Measurements from ENCODE around the gene IL17REL.
"Not testable (repeated sequence)": the region's sequence is repeated elsewhere in the genome, so short reads cannot be mapped to it uniquely, and the experiment has no call there.

The IL17REL gene

GRCh38 chr22:49983148-49984042 lies 29.2 kb downstream of the IL17REL start:
- no peak for DNase-seq

- DNase-seq: not testable (repeated sequence)
Observed at GRCh38 chr22:49981799-49982198, 30.8 kb downstream of the IL17REL start.

- DNase-seq: no peak
Observed at GRCh38 chr22:49979587-49980264, 32.8 kb downstream of the IL17REL start.

- DNase-seq: no peak
Observed at GRCh38 chr22:49977578-49977977, 35.0 kb downstream of the IL17REL start.

GRCh38 chr22:49976439-49977175 lies 36.0 kb downstream of the IL17REL start:
- peak; percentile 55 for DNase-seq

- DNase-seq: peak; percentile 54
Observed at GRCh38 chr22:49975543-49976389, 36.8 kb downstream of the IL17REL start.

GRCh38 chr22:49973018-49973961 lies 39.3 kb downstream of the IL17REL start:
- no peak for DNase-seq

GRCh38 chr22:49972163-49973017 lies 40.2 kb downstream of the IL17REL start:
- DNase-seq: peak; percentile 23

- DNase-seq: peak; percentile 81
Observed at GRCh38 chr22:49971232-49972162, 41.1 kb downstream of the IL17REL start.

- DNase-seq: peak; percentile 97
Observed at GRCh38 chr22:49970528-49971231, 41.9 kb downstream of the IL17REL start.

- DNase-seq: peak; percentile 5
Observed at GRCh38 chr22:49969751-49970527, 42.6 kb downstream of the IL17REL start.

GRCh38 chr22:49968831-49969661 lies 43.5 kb downstream of the IL17REL start:
- peak; percentile 1 for DNase-seq

GRCh38 chr22:49968313-49968830 lies 44.2 kb downstream of the IL17REL start:
- DNase-seq: peak; percentile 6

GRCh38 chr22:49967706-49968208 lies 44.8 kb downstream of the IL17REL start:
- peak; percentile 10 for DNase-seq

GRCh38 chr22:49966774-49967705 lies 45.5 kb downstream of the IL17REL start:
- DNase-seq: peak; percentile 27

Data from stimulated activated CD4-positive, alpha-beta T cell treated with anti-CD3 and anti-CD28 coated beads, Interleukin-4, amount 100 ng/mL, for 1 hour (primary cell).